ENCODE measurements around the gene WDR55.

DNA sequence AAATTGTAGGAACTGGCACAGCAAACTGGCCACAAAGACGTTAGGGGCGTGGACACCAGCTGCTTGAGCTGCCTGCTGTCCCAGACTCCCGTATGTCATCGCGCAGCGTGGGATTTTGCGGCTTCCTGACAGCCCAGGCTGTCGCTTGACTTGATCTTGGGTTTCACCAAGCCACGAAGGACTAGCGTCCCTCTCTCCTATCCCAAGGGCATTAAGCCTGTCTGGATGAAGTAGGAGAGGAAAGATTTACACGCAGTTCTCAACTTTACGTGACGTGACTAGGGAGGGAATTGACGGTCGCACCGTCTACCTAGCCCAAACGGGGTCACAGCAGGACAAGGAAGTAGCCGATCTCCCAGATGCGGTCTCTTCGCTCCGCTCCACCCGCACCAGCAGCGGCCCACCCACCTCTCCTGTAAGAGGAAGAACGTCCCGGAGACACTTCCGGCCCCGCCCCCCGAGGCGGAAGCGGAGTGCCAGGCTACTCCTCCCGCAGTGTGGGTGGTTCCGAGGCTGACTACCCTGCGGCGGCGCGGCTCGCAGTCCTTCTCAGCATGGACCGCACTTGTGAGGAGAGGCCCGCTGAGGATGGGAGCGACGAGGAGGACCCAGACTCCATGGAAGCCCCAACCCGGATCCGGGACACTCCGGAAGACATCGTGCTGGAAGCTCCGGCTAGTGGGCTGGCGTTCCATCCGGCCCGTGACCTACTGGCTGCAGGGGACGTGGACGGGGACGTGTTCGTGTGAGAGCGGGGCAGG is at the start of gene WDR55:
- TF ChIP-seq, protein P1, sequence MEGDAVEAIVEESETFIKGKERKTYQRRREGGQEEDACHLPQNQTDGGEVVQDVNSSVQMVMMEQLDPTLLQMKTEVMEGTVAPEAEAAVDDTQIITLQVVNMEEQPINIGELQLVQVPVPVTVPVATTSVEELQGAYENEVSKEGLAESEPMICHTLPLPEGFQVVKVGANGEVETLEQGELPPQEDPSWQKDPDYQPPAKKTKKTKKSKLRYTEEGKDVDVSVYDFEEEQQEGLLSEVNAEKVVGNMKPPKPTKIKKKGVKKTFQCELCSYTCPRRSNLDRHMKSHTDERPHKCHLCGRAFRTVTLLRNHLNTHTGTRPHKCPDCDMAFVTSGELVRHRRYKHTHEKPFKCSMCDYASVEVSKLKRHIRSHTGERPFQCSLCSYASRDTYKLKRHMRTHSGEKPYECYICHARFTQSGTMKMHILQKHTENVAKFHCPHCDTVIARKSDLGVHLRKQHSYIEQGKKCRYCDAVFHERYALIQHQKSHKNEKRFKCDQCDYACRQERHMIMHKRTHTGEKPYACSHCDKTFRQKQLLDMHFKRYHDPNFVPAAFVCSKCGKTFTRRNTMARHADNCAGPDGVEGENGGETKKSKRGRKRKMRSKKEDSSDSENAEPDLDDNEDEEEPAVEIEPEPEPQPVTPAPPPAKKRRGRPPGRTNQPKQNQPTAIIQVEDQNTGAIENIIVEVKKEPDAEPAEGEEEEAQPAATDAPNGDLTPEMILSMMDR (IDR thresholded peaks at IDR 0.05): no peak
- TF ChIP-seq EZH2 (IDR thresholded peaks at IDR 0.05; ENCODE audit: borderline replicate concordance, insufficient read depth, low read depth, low read length, poor library complexity, severe bottlenecking): no peak
